Breast epithelium (tissue), 4 donors: ENCODE data around the gene SPTLC1. TPM values are rescaled to one million over a fixed set of nuclear protein-coding genes. Genes with fewer than 3 reads are reported as not detected.

Source experiments
- DNase-seq, 2 donors: peaks; one replicate each; pipeline ENCODE4 v3.0.0-alpha.2; 2019; ENCODE audit warnings: low spot score in 2 of 2
- H3K27ac ChIP-seq, 2 donors: fragments of 200-600 bp; sonication (generic) in 1 of 2; one replicate each; pipeline ENCODE4 v1.5.1; 2016 to 2019; ENCODE audit warnings: mild to moderate bottlenecking in 1 of 2
- H3K27me3 ChIP-seq, 2 donors: fragments of 200-600 bp; sonication (generic) in 1 of 2; one replicate each; pipeline versions ENCODE4 v1.5.1 to v1.6.0; 2017 to 2019; ENCODE audit warnings: control low read depth in 1 of 2, mild to moderate bottlenecking in 1 of 2
- H3K36me3 ChIP-seq: fragments of 200-600 bp; one replicate; pipeline ENCODE4 v1.5.1; 2019
- H3K4me1 ChIP-seq, 2 donors: fragments of 200-600 bp; sonication (generic); one replicate each; pipeline ENCODE4 v1.5.1; 2016 to 2019; ENCODE audit warnings: control low read depth in 1 of 2
- H3K4me3 ChIP-seq, 3 donors: fragments of 200-600 bp; sonication (generic); 1 replicate in 2 of 3; 2 replicates in 1 of 3; pipeline ENCODE4 v1.5.1; 2016 to 2019; ENCODE audit warnings: mild to moderate bottlenecking in 3 of 3, moderate library complexity in 2 of 3
- H3K9me3 ChIP-seq, 2 donors: fragments of 200-600 bp; sonication (generic) in 1 of 2; one replicate each; pipeline ENCODE4 v1.5.1; 2016 to 2019; ENCODE audit warnings: control low read depth in 1 of 2
- POLR2A ChIP-seq: fragments of 450-650 bp; IDR thresholded peaks from one replicate; pipeline ENCODE4 v1.6.1; 2016; ENCODE audit warnings: antibody characterized with exemption, mild to moderate bottlenecking, moderate library complexity
- POLR2AphosphoS5 ChIP-seq, 3 donors: sonication (generic); formaldehyde crosslinking; IDR thresholded peaks; one replicate each; pipeline ENCODE4 v1.6.1; 2017; ENCODE audit warnings: antibody characterized with exemption in 3 of 3
- intact Hi-C: fragments of 100-400 bp; cut with DNase I; formaldehyde crosslinking; loops from one replicate; pipeline ENCODE4 v1.15.1; 2023; ENCODE audit warnings: low total_unique reads
- total RNA-seq, 3 donors: library from RNA; depleted of rRNA; stranded (reverse); fragments of >200 nt; gene quantifications; one replicate each; pipeline ENCODE4 v1.1.0, GENCODE V29; 2016
- TF ChIP-seq, protein P1 (sequence below), 3 donors: fragments of 450-650 bp; IDR thresholded peaks; one replicate each; pipeline ENCODE4 v1.5.1; 2016 to 2017; ENCODE audit warnings: antibody characterized with exemption in 3 of 3, mild to moderate bottlenecking in 3 of 3, moderate library complexity in 3 of 3

SPTLC1 gene
- total RNA-seq, 3 donors from 2014 or later: 89.8 to 109 (median 99.7) TPM

- Histone ChIP-seq H3K27ac (no peak overlapping the region), H3K9me3 (no peaks in the 10 kb centered on the region), H3K4me1 (no peaks in the 10 kb centered on the region), H3K36me3 (no peaks in the 10 kb centered on the region), H3K4me3 (no peak overlapping the region), H3K27me3 (no peaks in the 10 kb centered on the region)
- TF ChIP-seq, protein P1, sequence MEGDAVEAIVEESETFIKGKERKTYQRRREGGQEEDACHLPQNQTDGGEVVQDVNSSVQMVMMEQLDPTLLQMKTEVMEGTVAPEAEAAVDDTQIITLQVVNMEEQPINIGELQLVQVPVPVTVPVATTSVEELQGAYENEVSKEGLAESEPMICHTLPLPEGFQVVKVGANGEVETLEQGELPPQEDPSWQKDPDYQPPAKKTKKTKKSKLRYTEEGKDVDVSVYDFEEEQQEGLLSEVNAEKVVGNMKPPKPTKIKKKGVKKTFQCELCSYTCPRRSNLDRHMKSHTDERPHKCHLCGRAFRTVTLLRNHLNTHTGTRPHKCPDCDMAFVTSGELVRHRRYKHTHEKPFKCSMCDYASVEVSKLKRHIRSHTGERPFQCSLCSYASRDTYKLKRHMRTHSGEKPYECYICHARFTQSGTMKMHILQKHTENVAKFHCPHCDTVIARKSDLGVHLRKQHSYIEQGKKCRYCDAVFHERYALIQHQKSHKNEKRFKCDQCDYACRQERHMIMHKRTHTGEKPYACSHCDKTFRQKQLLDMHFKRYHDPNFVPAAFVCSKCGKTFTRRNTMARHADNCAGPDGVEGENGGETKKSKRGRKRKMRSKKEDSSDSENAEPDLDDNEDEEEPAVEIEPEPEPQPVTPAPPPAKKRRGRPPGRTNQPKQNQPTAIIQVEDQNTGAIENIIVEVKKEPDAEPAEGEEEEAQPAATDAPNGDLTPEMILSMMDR (IDR thresholded peaks at IDR 0.05): no peak
- TF ChIP-seq POLR2A: no peak
- TF ChIP-seq POLR2AphosphoS5 (IDR thresholded peaks at IDR 0.05): no peak
- no peak for DNase-seq
- intact Hi-C loops: no loop called here
These were observed 7.6 kb upstream of the SPTLC1 start for GRCh38 chr9:92122800-92123199.

DNA sequence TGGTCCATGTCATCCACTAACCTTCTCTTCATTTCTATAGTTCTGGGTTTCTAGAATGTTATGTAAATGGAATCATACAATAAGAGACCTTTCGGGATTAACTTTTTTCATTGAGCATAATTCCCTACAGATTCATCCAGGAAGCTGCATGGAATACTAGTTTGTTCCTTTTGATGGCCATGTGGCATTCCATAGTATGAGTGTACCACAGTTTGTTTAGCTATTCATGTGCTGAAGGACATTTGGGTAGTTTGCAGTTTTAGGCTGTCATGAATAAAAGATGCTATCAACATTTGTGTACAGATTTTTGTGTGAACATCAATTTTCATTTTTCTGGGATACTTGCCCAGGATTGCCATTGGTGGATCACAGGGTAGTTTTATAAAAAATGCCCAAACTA is 6.8 kb upstream of the SPTLC1 start:
- DNase-seq: no peak
- TF ChIP-seq, protein P1 (IDR thresholded peaks at IDR 0.05): no peak
- Histone ChIP-seq H3K27me3 (no peaks in the 10 kb centered on the region), H3K27ac (no peak overlapping the region), H3K9me3 (no peaks in the 10 kb centered on the region), H3K4me1 (no peaks in the 10 kb centered on the region), H3K4me3 (no peak overlapping the region), H3K36me3 (no peaks in the 10 kb centered on the region)
- intact Hi-C loops: no loop called here

- no peak for DNase-seq
- intact Hi-C loops: no loop called here
- TF ChIP-seq, protein P1 (IDR thresholded peaks at IDR 0.05): no peak
- TF ChIP-seq POLR2AphosphoS5 (IDR thresholded peaks at IDR 0.05) (no peak), POLR2A (no peak)
These were observed 6.1 kb upstream of the SPTLC1 start for GRCh38 chr9:92121265-92121664.

DNA sequence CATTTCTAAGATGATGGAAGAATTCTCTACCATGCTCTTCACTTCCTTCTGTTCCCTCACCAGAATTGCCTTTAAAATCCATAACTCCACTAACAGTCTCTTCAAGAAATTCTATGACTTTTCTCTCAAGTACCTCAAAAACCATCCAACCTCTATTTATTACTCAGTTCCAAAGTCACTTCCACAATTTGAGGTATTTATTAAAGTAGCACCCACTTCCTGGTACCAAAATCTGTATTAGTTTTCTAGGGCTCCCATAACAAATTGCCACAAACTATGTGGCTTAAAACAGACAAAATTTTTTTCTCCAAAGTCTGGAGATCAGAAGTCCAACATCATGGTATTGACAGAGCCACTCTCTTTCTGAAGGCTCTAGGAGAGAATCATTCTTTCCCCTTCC is 4.9 kb upstream of the SPTLC1 start:
- TF ChIP-seq POLR2A (no peak), POLR2AphosphoS5 (IDR thresholded peaks at IDR 0.05) (no peak)
- TF ChIP-seq, protein P1 (IDR thresholded peaks at IDR 0.05): no peak
- no peak overlapping the region for H3K27ac ChIP-seq
- H3K9me3 ChIP-seq: no peaks in the 10 kb centered on the region
- H3K27me3 ChIP-seq: no peaks in the 10 kb centered on the region
- DNase-seq: no peak
- no peaks in the 10 kb centered on the region for H3K4me1 ChIP-seq
- intact Hi-C loops: no loop called here
- H3K4me3 ChIP-seq: no peak overlapping the region
- H3K36me3 ChIP-seq: no peaks in the 10 kb centered on the region

More at GRCh38 chr9:92121265-92121664, 6.1 kb upstream of the SPTLC1 start:
- H3K4me3 ChIP-seq: no peak overlapping the region
- H3K4me1 ChIP-seq: no peaks in the 10 kb centered on the region
- H3K27me3 ChIP-seq: no peaks in the 10 kb centered on the region
- no peaks in the 10 kb centered on the region for H3K9me3 ChIP-seq
- no peak overlapping the region for H3K27ac ChIP-seq
- no peaks in the 10 kb centered on the region for H3K36me3 ChIP-seq

GRCh38 chr9:92119586-92119985 is 4.4 kb upstream of the SPTLC1 start:
- H3K27me3 ChIP-seq: no peaks in the 10 kb centered on the region
- no peaks in the 10 kb centered on the region for H3K4me1 ChIP-seq
- H3K27ac ChIP-seq: no peak overlapping the region
- no peak for DNase-seq
- no peaks in the 10 kb centered on the region for H3K9me3 ChIP-seq
- no peaks in the 10 kb centered on the region for H3K36me3 ChIP-seq
- TF ChIP-seq, protein P1 (IDR thresholded peaks at IDR 0.05): no peak
- no peak for TF ChIP-seq POLR2A
- TF ChIP-seq POLR2AphosphoS5 (IDR thresholded peaks at IDR 0.05): no peak
- intact Hi-C loops: no loop called here
- no peak overlapping the region for H3K4me3 ChIP-seq
